MM.1S (cell line): ENCODE measurements around the gene CLIC4.

Source experiments
- CTCF ChIP-seq: fragments of 300-600 bp; sonication (generic); IDR thresholded peaks from 2 replicates; pipeline ENCODE4 v1.5.1; 2016; ENCODE audit warnings: antibody characterized with exemption, low read length, mixed read lengths
- EZH2 ChIP-seq: fragments of 300-600 bp; sonication (generic); optimal IDR thresholded peaks from 2 replicates; pipeline ENCODE3; 2017; ENCODE audit warnings: low read depth, mild to moderate bottlenecking, antibody characterized with exemption, low read length, mixed read lengths
- EZH2phosphoT487 ChIP-seq: fragments of 300-600 bp; sonication (generic); IDR thresholded peaks from 2 replicates; pipeline ENCODE4 v1.6.1; 2018; ENCODE audit warnings: antibody characterized with exemption, low read length

- TF ChIP-seq EZH2phosphoT487 (no peak), CTCF (no peak), EZH2 (no peak)
These were observed 127.9 kb downstream of the CLIC4 start for GRCh38 chr1:24873148-24873547.
